ENCODE data around the gene RNASEH2A.

RNASEH2A gene

GRCh38 chr19:12800923-12801465 is 5.4 kb upstream of the RNASEH2A start:
- no peaks in the 10 kb centered on the region for H4K20me1 ChIP-seq (ENCODE audit: low read depth, low read length)

GRCh38 chr19:12801466-12802266 is 4.7 kb upstream of the RNASEH2A start, which contains the start of the genes PRDX2 and THSD8:
PRDX2 (minus strand) TSS chr19:12801800; CDS start chr19:12801261, 539 bp downstream.
THSD8 (plus strand) TSS chr19:12802069; CDS start chr19:12802072, 3 bp downstream.
- peak within 1 kb of the TSS; percentile 81 for H2AFZ ChIP-seq (ENCODE audit: low read depth, low read length, severe bottlenecking)
- no peaks in the 10 kb centered on the region for H3F3A ChIP-seq (ENCODE audit: insufficient read depth)
- TF ChIP-seq, protein P1, sequence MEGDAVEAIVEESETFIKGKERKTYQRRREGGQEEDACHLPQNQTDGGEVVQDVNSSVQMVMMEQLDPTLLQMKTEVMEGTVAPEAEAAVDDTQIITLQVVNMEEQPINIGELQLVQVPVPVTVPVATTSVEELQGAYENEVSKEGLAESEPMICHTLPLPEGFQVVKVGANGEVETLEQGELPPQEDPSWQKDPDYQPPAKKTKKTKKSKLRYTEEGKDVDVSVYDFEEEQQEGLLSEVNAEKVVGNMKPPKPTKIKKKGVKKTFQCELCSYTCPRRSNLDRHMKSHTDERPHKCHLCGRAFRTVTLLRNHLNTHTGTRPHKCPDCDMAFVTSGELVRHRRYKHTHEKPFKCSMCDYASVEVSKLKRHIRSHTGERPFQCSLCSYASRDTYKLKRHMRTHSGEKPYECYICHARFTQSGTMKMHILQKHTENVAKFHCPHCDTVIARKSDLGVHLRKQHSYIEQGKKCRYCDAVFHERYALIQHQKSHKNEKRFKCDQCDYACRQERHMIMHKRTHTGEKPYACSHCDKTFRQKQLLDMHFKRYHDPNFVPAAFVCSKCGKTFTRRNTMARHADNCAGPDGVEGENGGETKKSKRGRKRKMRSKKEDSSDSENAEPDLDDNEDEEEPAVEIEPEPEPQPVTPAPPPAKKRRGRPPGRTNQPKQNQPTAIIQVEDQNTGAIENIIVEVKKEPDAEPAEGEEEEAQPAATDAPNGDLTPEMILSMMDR (IDR thresholded peaks at IDR 0.05; ENCODE audit: insufficient read depth, low read length, poor library complexity, severe bottlenecking): no peak
- TF ChIP-seq EZH2phosphoT487 (conservative IDR thresholded peaks at IDR 0.05; ENCODE audit: low read length): no peak

More at GRCh38 chr19:12800923-12801465, 5.4 kb upstream of the RNASEH2A start:
- peaks cover 13% of the 10 kb centered on the region for H3K79me2 ChIP-seq (ENCODE audit: insufficient read depth, low read length)
- peak overlapping the region; percentile 68 for H2AFZ ChIP-seq (ENCODE audit: low read depth, low read length, severe bottlenecking)
- H3K27me3 ChIP-seq (ENCODE audit: low read length): no peaks in the 10 kb centered on the region
- H3K9ac ChIP-seq (ENCODE audit: low read length): peak overlapping the region; percentile 98
- H3K36me3 ChIP-seq (ENCODE audit: low read length): no peaks in the 10 kb centered on the region
- H3K9me2 ChIP-seq (replicated peaks; ENCODE audit: insufficient read depth, low read length): no peaks in the 10 kb centered on the region
- H3K4me2 ChIP-seq (ENCODE audit: low read depth, low read length, poor library complexity, severe bottlenecking): peak overlapping the region; percentile 66
- H3K27ac ChIP-seq (ENCODE audit: low read depth, low read length): peak overlapping the region; percentile 44
- H3K9me3 ChIP-seq (ENCODE audit: insufficient read depth, low read length): no peaks in the 10 kb centered on the region
- no peaks in the 10 kb centered on the region for H3F3A ChIP-seq (ENCODE audit: insufficient read depth)
- TF ChIP-seq EZH2phosphoT487 (conservative IDR thresholded peaks at IDR 0.05; ENCODE audit: low read length): no peak
- TF ChIP-seq, protein P1 (IDR thresholded peaks at IDR 0.05; ENCODE audit: insufficient read depth, low read length, poor library complexity, severe bottlenecking): no peak
- peak overlapping the region; percentile 96 for H3K4me3 ChIP-seq (ENCODE audit: insufficient read depth, low read length, poor library complexity, severe bottlenecking)

GRCh38 chr19:12802267-12803106 is 3.9 kb upstream of the RNASEH2A start:
- Histone ChIP-seq H4K20me1 (ENCODE audit: low read depth, low read length) (no peaks in the 10 kb centered on the region), H3F3A (ENCODE audit: insufficient read depth) (no peaks in the 10 kb centered on the region), H3K27ac (ENCODE audit: low read depth, low read length) (no peak overlapping the region), H3K36me3 (ENCODE audit: low read length) (no peaks in the 10 kb centered on the region), H3K4me3 (ENCODE audit: insufficient read depth, low read length, poor library complexity, severe bottlenecking) (peak overlapping the region; percentile 96), H3K9me2 (replicated peaks; ENCODE audit: insufficient read depth, low read length) (no peaks in the 10 kb centered on the region), H2AFZ (ENCODE audit: low read depth, low read length, severe bottlenecking) (peak overlapping the region; percentile 81), H3K4me2 (ENCODE audit: low read depth, low read length, poor library complexity, severe bottlenecking) (peak overlapping the region; percentile 66), H3K9me3 (ENCODE audit: insufficient read depth, low read length) (no peaks in the 10 kb centered on the region), H3K79me2 (ENCODE audit: insufficient read depth, low read length) (peaks cover 23% of the 10 kb centered on the region), H3K9ac (ENCODE audit: low read length) (peak overlapping the region; percentile 98), H3K27me3 (ENCODE audit: low read length) (no peaks in the 10 kb centered on the region)
- TF ChIP-seq EZH2phosphoT487 (conservative IDR thresholded peaks at IDR 0.05; ENCODE audit: low read length): no peak
- TF ChIP-seq, protein P1 (IDR thresholded peaks at IDR 0.05; ENCODE audit: insufficient read depth, low read length, poor library complexity, severe bottlenecking): no peak

More at GRCh38 chr19:12801466-12802266, 4.7 kb upstream of the RNASEH2A start, which contains the start of the genes PRDX2 and THSD8:
- Histone ChIP-seq H3K27ac (ENCODE audit: low read depth, low read length) (peak within 1 kb of the TSS; percentile 44), H3K4me3 (ENCODE audit: insufficient read depth, low read length, poor library complexity, severe bottlenecking) (peak within 1 kb of the TSS; percentile 96), H3K9me3 (ENCODE audit: insufficient read depth, low read length) (no peaks in the 10 kb centered on the region), H3K4me2 (ENCODE audit: low read depth, low read length, poor library complexity, severe bottlenecking) (peak within 1 kb of the TSS; percentile 66), H3K36me3 (ENCODE audit: low read length) (no peaks in the 10 kb centered on the region), H3K27me3 (ENCODE audit: low read length) (no peaks in the 10 kb centered on the region), H3K9me2 (replicated peaks; ENCODE audit: insufficient read depth, low read length) (no peaks in the 10 kb centered on the region), H3K9ac (ENCODE audit: low read length) (peak within 1 kb of the TSS; percentile 98), H4K20me1 (ENCODE audit: low read depth, low read length) (no peaks in the 10 kb centered on the region), H3K79me2 (ENCODE audit: insufficient read depth, low read length) (peaks cover 15% of the 10 kb centered on the region)
